HepG2 (cell line): Measurements from ENCODE around the gene ADGRG6. TPM values are rescaled to one million over a fixed set of nuclear protein-coding genes. Genes with fewer than 3 reads are reported as not detected.

Experiments used
- ATAC-seq: fragments of 200-7000 bp; cut with Tn5 transposase; 3 replicates; pipeline ENCODE4 v1.9.1; 2020; ENCODE audit warnings: mild to moderate bottlenecking, moderate library complexity
- BruUV-seq: library from RNA; stranded (reverse); fragments of 400-500 nt; replicated peaks from 2 replicates; lab custom pipeline; 2021; lab: Mats Ljungman, UMichigan
- CTCF ChIA-PET: fragments of 300-600 bp; formaldehyde crosslinking; extraction: SDS; loops from one replicate; lab custom pipeline; 2021; ENCODE audit warnings: low total read pairs, inconsistent platforms, low intra/inter-chr PET ratio; lab: Yijun Ruan, JAX
- POLR2A ChIA-PET: fragments of 350-600 bp; sonication (Branson Sonifier 250); formaldehyde crosslinking; loops from one replicate; lab custom pipeline; 2020; ENCODE audit warnings: antibody characterized with exemption, inconsistent platforms; lab: Yijun Ruan, JAX
- DNase-seq: peaks from one replicate; pipeline ENCODE4 v3.0.0-alpha.2; 2015; ENCODE audit warnings: low spot score
- FAIRE-seq: peaks from 3 replicates; lab custom pipeline; 2011; peaks lifted over from hg19 to GRCh38; lab: Jason Lieb, UNC
- H2AFZ ChIP-seq: one replicate; pipeline ENCODE4 v1.6.1; 2011; ENCODE audit warnings: low read length, inconsistent platforms
- H3K27ac ChIP-seq: fragments of 300-600 bp; 3 replicates; pipeline ENCODE4 v1.8.0; 2011; ENCODE audit warnings: mixed run types, mild to moderate bottlenecking, mixed read lengths, low read length, inconsistent platforms; ENCODE audit not compliant: insufficient read depth; ENCODE audit errors: extremely low read length
- H3K27me3 ChIP-seq, 2 experiments: fragments of 200-600 bp in 1 of 2; 2 replicates in 1 of 2; 3 replicates in 1 of 2; pipeline versions ENCODE4 v1.6.0 to v1.8.0; 2011; ENCODE audit warnings: low read length in 2 of 2, mild to moderate bottlenecking in 2 of 2, moderate library complexity in 2 of 2, inconsistent platforms in 1 of 2; ENCODE audit not compliant: insufficient read depth in 2 of 2, control insufficient read depth in 1 of 2
- H3K36me3 ChIP-seq, 2 experiments: fragments of 200-600 bp in 1 of 2; replicated peaks in 1 of 2; 2 replicates in 1 of 2; 3 replicates in 1 of 2; pipeline versions ENCODE4 v1.5.1 to v1.8.0; 2011; ENCODE audit warnings: low read length in 2 of 2, inconsistent platforms in 1 of 2; ENCODE audit not compliant: insufficient read depth in 2 of 2, control insufficient read depth in 1 of 2
- H3K4me1 ChIP-seq: 2 replicates; pipeline ENCODE4 v1.5.1; 2012; ENCODE audit warnings: low read length, inconsistent platforms; ENCODE audit not compliant: insufficient read depth
- H3K4me2 ChIP-seq: 2 replicates; pipeline ENCODE4 v1.6.0; 2011; ENCODE audit warnings: low read depth, low read length, inconsistent platforms
- H3K4me3 ChIP-seq, 3 experiments: fragments of 200-600 bp in 1 of 3; sonication (generic), shearing (Covaris generic) in 1 of 3; replicated peaks in 1 of 3; 2 replicates each; pipeline ENCODE4 v1.5.1; 2011 to 2016; ENCODE audit warnings: low read length in 3 of 3, inconsistent platforms in 2 of 3, low read depth in 2 of 3, mild to moderate bottlenecking in 2 of 3, control low read depth in 1 of 3, mixed read lengths in 1 of 3; ENCODE audit not compliant: insufficient read depth in 1 of 3
- H3K79me2 ChIP-seq: one replicate; pipeline ENCODE4 v1.6.1; 2011; ENCODE audit warnings: low read length, inconsistent platforms; ENCODE audit not compliant: insufficient read depth
- H3K9ac ChIP-seq: 2 replicates; pipeline ENCODE4 v1.6.0; 2011; ENCODE audit warnings: mild to moderate bottlenecking, low read depth, low read length, inconsistent platforms; ENCODE audit not compliant: insufficient read depth
- H3K9me3 ChIP-seq: 2 replicates; pipeline ENCODE4 v1.5.1; 2012; ENCODE audit warnings: mild to moderate bottlenecking, low read length
- H4K20me1 ChIP-seq: 2 replicates; pipeline ENCODE4 v1.6.0; 2011; ENCODE audit warnings: inconsistent platforms, mild to moderate bottlenecking, low read length, moderate library complexity; ENCODE audit not compliant: insufficient read depth
- AHR ChIP-seq: IDR thresholded peaks from 2 replicates; pipeline ENCODE4 v1.6.1; 2018; ENCODE audit warnings: missing genetic modification reagents, missing compliant biosample characterization
- HCFC1 ChIP-seq: fragments of 150-350 bp; IDR thresholded peaks from 2 replicates; pipeline ENCODE4 v1.6.1; 2014; ENCODE audit warnings: low read depth, low read length
- MAFF ChIP-seq: IDR thresholded peaks from 2 replicates; pipeline ENCODE4 v1.6.1; 2011; ENCODE audit warnings: low read depth, low read length, improper control_type of control experiment
- MZF1 ChIP-seq: sonication (generic); formaldehyde crosslinking; IDR thresholded peaks from 2 replicates; pipeline ENCODE4 v1.8.1; 2023; ENCODE audit warnings: mild to moderate bottlenecking, missing genetic modification reagents, borderline replicate concordance
- ZBTB7A ChIP-seq: sonication (generic); formaldehyde crosslinking; IDR thresholded peaks from 2 replicates; pipeline ENCODE4 v1.8.0; 2022; ENCODE audit warnings: mild to moderate bottlenecking, missing genetic modification reagents
- ZFP36L2 ChIP-seq: sonication (generic); formaldehyde crosslinking; IDR thresholded peaks from 2 replicates; pipeline ENCODE4 v1.4.0; 2020; ENCODE audit warnings: missing genetic modification reagents
- ZNF644 ChIP-seq: IDR thresholded peaks from 2 replicates; pipeline ENCODE4 v1.6.1; 2016; ENCODE audit warnings: low read depth
- WGBS: methylation state at CpG from one replicate; pipeline ENCODE4 v1.1.6; 2017; ENCODE audit warnings: low lambda C conversion rate; 5-methylcytosine and 5-hydroxymethylcytosine counted together
- in situ Hi-C: cut with HindIII; loops from 2 replicates; pipeline ENCODE4 v1.10.0; 2017; ENCODE audit warnings: low pct_unique_long_range_greater_than_20kb; ENCODE audit not compliant: extremely low pct_ligation_motif_present
- intact Hi-C: fragments of 100-400 bp; cut with micrococcal nuclease; formaldehyde crosslinking; loops from one replicate; pipeline ENCODE4 v1.10.0; 2022; ENCODE audit not compliant: unreplicated experiment
- polyA plus RNA-seq, 8 experiments: library from polyadenylated mRNA; depleted of rRNA in 3 of 8; stranded (reverse) in 7 of 8; unstranded in 1 of 8; fragments of >200 nt; fragmentation: Illumina TruSeq in 4 of 8; extraction: Trizol in 4 of 8; gene quantifications; 2 replicates each; pipeline versions ENCODE4 v1.2.1 to v1.2.3, GENCODE V29; 2011 to 2016; ENCODE audit warnings: low read depth in 4 of 8, missing spikeins in 1 of 8, mixed read lengths in 1 of 8; ENCODE audit not compliant: insufficient read depth in 1 of 8
- total RNA-seq, 5 experiments: library from RNA; depleted of rRNA; stranded (reverse); fragments of >200 nt; fragmentation: Illumina TruSeq; extraction: Trizol; gene quantifications; 2 replicates each; pipeline ENCODE4 v1.2.3, GENCODE V29; 2016; ENCODE audit warnings: low read depth in 1 of 5
- TF ChIP-seq, protein P1 (sequence below), 2 experiments: IDR thresholded peaks; 2 replicates each; pipeline ENCODE4 v1.6.1; 2011 to 2012; ENCODE audit warnings: low read length in 2 of 2, borderline replicate concordance in 1 of 2, low read depth in 1 of 2, mild to moderate bottlenecking in 1 of 2, moderate library complexity in 1 of 2
- TF ChIP-seq, protein P2 (sequence below), 2 experiments: sonication (generic) in 1 of 2; formaldehyde crosslinking in 1 of 2; IDR thresholded peaks; 2 replicates each; pipeline versions ENCODE4 v1.4.0 to v1.6.1; 2016 to 2020; ENCODE audit warnings: borderline replicate concordance in 1 of 2, low read depth in 1 of 2, mild to moderate bottlenecking in 1 of 2, missing genetic modification reagents in 1 of 2
- TF ChIP-seq, protein P3 (sequence below): IDR thresholded peaks from 2 replicates; pipeline ENCODE4 v1.6.1; 2012; ENCODE audit warnings: inconsistent platforms
- TF ChIP-seq, protein P4 (sequence below): sonication (generic); formaldehyde crosslinking; IDR thresholded peaks from 2 replicates; pipeline ENCODE4 v1.4.0; 2020; ENCODE audit warnings: missing genetic modification reagents

Gene ADGRG6
- total and polyA plus RNA-seq, 2 of the 13 experiments (the other 11 are each of a cell fraction or from before 2014, with no cell fraction given) = 129 to 249 TPM

DNA sequence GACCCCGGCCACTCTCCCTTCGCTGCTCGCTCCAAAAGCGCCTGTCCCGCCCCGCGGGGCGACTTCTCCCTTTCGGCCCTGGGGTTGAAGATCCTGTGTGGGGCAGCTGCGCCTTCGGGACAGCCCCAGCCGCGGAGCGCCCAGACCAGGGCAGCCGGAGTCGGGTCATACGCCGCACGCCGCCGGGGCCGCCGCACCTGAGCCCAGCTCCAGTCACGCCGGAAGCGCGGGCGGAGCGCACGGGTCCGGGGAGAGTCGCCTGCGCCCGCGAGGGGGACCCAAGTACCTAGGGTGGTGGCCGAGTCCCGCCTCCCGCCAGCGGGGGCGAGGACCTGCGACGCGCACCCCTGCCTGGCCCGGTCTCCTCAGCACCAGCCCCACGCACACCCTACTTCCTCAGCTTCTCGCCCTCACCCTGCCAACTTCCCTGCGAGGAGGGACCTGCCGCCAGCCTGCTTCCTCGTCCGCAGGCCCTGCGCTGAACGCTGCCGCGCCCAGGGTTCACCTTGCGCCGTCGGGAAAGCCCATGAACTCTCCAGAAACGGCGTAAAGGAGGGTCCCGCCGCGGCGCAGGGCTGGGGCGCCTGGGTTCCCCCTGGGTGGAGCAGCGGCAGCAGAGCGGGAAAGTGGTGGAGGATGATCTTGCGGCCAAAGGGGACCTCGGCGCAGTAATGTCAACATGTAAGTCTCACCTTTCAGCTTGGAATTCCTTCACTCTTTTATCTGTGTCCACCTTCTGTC, at the start of gene ADGRG6 (continued):
- no peak for TF ChIP-seq HCFC1

DNA sequence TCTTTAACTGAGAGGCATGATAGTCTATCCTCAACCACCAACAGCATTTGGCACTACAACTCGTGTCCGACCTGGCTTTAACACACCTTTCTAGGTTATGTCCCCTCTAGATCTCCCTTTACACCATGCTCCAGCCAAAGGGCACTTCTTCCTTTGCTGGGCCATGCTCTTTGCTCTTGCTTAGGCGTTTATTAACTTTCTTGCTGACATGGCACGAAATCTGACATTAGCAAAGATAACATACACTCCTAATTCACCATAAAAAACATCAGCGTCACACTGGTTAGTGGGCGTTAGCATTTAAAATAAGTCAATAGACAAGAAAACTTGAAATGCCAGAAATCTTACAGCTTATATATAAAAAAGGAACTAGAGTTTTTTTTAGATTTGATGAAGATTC, 47.3 kb upstream of the ADGRG6 start:
- Histone ChIP-seq H4K20me1 (no peaks in the 10 kb centered on the region), H3K4me2 (peak overlapping the region; percentile 3; the same call in 1 of the 2 replicates), H2AFZ (no peak overlapping the region), H3K79me2 (no peaks in the 10 kb centered on the region), H3K36me3 (no peaks in the 10 kb centered on the region), H3K4me3 (no peak overlapping the region), H3K27ac (no peak overlapping the region), H3K9ac (no peak overlapping the region), H3K27me3 (no peaks in the 10 kb centered on the region), H3K4me1 (peaks cover 56% of the 10 kb centered on the region), H3K9me3 (no peaks in the 10 kb centered on the region)
- intact Hi-C loops (no loop called here), in situ Hi-C loops (no loop called here)
- ChIA-PET CTCF (no interaction called here), POLR2A (interaction anchor here (1.5 kb wide), 1 partner anchor 12 kb away, joined by 3 read pairs; no protein-coding TSS in a partner anchor)
- FAIRE-seq (no peak), DNase-seq (no peak), ATAC-seq (peak; percentile 79)
- BruUV-seq = no TSS peak
- WGBS = 58% methylated on average over 6 of the region's 6 CpGs
- TF ChIP-seq MAFF (peak; percentile 99), ZNF644 (CRISPR knock-in tag) (peak; percentile 76; the same call in 1 of the 2 replicates), AHR (no peak), ZFP36L2 (no peak), ZBTB7A (CRISPR knock-in tag) (no peak), MZF1 (CRISPR knock-in tag) (no peak)
- TF ChIP-seq, protein P1, sequence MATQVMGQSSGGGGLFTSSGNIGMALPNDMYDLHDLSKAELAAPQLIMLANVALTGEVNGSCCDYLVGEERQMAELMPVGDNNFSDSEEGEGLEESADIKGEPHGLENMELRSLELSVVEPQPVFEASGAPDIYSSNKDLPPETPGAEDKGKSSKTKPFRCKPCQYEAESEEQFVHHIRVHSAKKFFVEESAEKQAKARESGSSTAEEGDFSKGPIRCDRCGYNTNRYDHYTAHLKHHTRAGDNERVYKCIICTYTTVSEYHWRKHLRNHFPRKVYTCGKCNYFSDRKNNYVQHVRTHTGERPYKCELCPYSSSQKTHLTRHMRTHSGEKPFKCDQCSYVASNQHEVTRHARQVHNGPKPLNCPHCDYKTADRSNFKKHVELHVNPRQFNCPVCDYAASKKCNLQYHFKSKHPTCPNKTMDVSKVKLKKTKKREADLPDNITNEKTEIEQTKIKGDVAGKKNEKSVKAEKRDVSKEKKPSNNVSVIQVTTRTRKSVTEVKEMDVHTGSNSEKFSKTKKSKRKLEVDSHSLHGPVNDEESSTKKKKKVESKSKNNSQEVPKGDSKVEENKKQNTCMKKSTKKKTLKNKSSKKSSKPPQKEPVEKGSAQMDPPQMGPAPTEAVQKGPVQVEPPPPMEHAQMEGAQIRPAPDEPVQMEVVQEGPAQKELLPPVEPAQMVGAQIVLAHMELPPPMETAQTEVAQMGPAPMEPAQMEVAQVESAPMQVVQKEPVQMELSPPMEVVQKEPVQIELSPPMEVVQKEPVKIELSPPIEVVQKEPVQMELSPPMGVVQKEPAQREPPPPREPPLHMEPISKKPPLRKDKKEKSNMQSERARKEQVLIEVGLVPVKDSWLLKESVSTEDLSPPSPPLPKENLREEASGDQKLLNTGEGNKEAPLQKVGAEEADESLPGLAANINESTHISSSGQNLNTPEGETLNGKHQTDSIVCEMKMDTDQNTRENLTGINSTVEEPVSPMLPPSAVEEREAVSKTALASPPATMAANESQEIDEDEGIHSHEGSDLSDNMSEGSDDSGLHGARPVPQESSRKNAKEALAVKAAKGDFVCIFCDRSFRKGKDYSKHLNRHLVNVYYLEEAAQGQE (IDR thresholded peaks at IDR 0.05; ENCODE audit: borderline replicate concordance in 1 of 2, low read depth in 1 of 2, low read length in 2 of 2) = no peak
- TF ChIP-seq, protein P2, sequence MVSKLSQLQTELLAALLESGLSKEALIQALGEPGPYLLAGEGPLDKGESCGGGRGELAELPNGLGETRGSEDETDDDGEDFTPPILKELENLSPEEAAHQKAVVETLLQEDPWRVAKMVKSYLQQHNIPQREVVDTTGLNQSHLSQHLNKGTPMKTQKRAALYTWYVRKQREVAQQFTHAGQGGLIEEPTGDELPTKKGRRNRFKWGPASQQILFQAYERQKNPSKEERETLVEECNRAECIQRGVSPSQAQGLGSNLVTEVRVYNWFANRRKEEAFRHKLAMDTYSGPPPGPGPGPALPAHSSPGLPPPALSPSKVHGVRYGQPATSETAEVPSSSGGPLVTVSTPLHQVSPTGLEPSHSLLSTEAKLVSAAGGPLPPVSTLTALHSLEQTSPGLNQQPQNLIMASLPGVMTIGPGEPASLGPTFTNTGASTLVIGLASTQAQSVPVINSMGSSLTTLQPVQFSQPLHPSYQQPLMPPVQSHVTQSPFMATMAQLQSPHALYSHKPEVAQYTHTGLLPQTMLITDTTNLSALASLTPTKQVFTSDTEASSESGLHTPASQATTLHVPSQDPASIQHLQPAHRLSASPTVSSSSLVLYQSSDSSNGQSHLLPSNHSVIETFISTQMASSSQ (IDR thresholded peaks at IDR 0.05; ENCODE audit: low read depth) = peak; percentile 48; the same call in 1 of the 2 replicates
- TF ChIP-seq, protein P2 (CRISPR knock-in tag; IDR thresholded peaks at IDR 0.05; ENCODE audit: borderline replicate concordance) = no peak
- TF ChIP-seq, protein P3, sequence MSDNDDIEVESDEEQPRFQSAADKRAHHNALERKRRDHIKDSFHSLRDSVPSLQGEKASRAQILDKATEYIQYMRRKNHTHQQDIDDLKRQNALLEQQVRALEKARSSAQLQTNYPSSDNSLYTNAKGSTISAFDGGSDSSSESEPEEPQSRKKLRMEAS = peak; percentile 36; the same call in 1 of the 2 replicates
- TF ChIP-seq, protein P4, sequence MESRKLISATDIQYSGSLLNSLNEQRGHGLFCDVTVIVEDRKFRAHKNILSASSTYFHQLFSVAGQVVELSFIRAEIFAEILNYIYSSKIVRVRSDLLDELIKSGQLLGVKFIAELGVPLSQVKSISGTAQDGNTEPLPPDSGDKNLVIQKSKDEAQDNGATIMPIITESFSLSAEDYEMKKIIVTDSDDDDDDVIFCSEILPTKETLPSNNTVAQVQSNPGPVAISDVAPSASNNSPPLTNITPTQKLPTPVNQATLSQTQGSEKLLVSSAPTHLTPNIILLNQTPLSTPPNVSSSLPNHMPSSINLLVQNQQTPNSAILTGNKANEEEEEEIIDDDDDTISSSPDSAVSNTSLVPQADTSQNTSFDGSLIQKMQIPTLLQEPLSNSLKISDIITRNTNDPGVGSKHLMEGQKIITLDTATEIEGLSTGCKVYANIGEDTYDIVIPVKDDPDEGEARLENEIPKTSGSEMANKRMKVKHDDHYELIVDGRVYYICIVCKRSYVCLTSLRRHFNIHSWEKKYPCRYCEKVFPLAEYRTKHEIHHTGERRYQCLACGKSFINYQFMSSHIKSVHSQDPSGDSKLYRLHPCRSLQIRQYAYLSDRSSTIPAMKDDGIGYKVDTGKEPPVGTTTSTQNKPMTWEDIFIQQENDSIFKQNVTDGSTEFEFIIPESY (CRISPR knock-in tag) = no peak
